GM19397 (cell line): ENCODE measurements around the gene CLEC2B.
"Not testable (repeated sequence)": the region's sequence is repeated elsewhere in the genome, so short reads cannot be mapped to it uniquely, and the experiment has no call there.

ENCODE experiments used
- ATAC-seq: cut with Tn5 transposase; IDR thresholded peaks from one replicate; pipeline ENCODE4 v1.9.1; 2021; ENCODE audit warnings: mild to moderate bottlenecking, moderate library complexity; ENCODE audit not compliant: unreplicated experiment

Gene CLEC2B

DNA sequence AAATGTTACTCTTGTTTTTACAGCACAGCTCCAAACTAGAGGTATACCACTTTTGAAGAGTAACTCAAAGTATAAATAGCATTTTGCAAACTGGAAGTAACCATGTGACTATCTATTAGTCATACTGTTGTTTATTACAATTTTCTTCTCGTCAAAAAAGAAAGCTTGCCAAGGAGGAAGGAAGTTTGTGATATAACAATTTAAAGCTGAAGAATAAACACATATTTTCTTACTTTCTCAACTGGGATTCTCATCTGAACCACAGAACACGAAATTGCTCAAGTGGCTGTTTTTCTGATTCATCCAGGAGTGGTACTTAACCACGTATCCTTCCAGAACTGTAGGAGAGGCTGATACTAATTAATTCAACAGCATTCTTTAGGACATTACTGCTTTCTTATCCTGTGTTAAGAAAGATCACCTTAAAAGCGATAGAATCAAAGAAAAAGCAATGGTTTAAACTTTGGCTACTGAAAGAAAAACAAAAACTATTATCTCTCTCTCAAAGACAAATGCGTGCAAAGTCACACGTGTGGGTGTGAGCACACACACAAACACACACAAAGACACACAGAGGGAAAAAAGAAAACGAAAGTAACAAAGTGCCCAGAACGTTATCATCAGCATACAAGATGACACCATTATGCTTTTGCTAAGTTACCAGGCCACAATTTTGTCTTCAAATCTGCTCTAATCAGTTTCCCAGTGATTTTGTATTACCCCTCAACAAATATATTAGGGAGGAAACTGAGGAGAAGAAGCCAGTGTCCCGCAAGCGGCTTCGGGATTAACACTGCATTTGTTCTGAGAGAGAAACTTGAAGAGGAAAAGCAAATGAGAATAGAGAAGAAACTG is at the start of gene CLEC2B:
CLEC2B (minus strand) TSS at position 48 of the 855 bp plus-strand sequence.
- ATAC-seq, result peak; percentile 51

DNA sequence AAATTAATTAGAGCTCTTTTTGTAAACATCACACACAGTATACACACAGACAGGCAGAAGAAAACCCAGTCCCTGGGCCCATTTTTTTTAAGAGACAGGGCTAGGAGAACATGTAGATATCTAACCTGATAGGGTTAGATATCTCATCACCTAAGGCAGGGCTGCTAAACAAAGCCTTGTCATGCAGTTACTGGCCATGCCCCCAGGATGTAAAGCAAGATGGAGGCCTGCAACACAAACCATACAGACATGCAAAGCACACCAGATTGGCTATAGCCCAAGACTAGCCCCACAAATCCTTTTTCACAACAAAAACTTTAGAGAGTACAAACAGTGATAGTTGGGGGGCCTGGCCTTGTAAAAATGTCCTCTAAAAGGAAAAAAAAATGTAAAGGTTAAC is 42.6 kb upstream of the CLEC2B start:
- ATAC-seq, result no peak

DNA sequence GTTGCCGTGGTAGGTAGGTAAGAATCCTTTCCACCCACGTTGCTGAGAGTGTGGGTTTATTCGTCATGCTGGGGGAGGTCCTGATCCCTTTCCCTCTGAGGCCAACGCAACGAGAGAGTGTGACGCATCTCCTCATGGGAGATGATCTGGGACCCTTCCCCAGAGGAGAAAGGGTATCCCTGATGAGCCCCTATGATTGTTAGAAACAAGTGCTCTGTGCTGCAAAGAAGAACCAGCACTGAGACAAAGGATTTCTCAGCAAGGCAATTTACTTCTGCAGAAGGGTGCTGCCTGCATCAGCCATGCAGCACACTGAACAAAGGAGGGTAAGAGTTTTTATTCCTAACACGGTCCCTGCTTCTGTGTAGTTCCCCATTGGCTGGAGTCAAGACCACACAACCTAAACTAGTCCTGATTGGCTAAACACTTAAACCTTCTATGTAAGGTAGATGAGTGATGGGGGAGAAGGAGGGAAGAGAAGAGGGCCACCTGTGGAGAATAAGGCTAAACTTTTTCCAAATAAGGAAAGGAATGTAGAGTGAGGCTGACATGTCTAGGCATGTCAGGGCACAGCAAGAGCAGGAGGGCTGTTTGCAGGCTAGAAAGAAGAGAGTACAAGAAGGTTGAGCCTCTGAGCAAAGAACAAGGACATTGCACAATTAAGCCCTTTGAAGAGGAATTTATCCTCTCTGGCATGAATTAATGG is 41.7 kb upstream of the CLEC2B start:
- ATAC-seq, result no peak

DNA sequence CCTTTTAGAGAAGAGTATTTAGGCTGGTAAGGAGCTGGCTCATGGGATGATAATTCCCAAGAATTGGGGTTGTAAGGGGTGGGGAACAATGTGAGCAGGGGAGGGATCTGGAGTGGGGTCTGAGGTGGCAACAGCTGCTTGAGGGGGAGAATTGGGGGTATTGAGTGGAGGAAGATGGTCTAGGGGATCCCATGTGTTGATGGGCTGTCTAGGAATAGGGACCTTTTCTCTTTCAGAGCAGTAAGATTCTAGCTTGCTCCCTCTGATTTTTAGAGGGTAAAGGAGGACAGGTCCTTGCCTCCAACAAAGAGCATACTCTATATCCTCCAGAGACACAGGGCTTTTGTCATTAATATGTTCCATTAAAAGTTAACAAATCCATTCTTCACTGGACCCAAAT is 40.6 kb upstream of the CLEC2B start:
- ATAC-seq, result no peak

DNA sequence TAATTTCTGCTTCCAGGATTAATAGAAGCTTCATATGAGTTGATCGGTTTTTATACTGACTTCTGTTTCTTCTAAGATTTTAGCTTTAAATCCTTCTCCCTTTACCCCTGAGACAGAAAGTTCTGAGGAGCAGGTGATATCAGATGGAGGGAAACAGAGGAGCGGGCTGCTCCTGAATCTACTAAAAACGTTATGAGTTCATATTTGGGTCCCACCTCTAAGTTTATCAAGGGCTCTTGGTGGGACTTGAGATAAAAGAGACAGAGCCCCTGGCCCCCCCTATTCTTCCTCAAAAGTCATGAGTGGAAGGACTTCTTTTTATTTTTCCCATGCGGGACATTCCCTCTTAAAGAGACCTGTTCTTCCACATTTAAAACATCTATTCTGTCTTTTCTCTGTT is 39.2 kb upstream of the CLEC2B start:
- no peak for ATAC-seq

DNA sequence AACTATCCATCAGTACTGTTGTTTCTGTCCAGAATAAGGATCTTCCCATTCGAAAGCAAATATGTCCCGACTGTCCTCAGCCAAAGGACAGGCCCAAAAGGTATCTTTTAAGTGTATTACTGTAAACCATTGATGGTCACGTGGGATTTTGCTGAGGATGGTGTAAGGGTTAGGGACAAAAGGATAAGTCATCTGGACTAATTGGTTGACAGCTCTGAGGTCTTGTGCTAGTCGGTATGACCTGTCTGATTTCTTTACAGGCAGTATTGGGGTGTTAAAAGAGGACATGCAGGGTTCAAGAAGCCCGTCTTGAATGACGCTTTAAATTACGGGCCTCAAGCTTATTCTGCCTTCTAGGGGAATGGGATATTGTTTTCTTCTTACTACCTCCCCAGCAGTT is 38.6 kb upstream of the CLEC2B start:
- ATAC-seq, result no peak

DNA sequence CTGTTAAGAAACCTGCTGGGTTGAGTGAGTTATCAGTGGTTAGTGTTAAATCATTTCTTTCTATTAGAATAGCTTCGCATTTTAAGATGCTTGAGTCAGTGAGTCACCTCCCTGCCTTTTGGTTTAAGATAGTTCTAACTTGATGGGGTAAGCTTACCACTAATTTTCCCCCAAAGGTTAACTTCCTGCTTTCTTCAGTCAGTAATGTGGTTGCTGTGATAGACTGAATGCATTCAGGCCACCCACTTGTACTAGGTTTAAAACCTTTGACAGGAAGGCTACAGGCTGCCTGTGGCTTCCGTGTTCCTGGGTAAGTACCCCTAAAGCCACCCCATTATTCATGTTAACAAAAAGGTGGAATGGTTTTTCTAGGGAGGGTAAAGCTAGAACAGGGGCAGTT is 37.7 kb upstream of the CLEC2B start:
- ATAC-seq, result no peak

DNA sequence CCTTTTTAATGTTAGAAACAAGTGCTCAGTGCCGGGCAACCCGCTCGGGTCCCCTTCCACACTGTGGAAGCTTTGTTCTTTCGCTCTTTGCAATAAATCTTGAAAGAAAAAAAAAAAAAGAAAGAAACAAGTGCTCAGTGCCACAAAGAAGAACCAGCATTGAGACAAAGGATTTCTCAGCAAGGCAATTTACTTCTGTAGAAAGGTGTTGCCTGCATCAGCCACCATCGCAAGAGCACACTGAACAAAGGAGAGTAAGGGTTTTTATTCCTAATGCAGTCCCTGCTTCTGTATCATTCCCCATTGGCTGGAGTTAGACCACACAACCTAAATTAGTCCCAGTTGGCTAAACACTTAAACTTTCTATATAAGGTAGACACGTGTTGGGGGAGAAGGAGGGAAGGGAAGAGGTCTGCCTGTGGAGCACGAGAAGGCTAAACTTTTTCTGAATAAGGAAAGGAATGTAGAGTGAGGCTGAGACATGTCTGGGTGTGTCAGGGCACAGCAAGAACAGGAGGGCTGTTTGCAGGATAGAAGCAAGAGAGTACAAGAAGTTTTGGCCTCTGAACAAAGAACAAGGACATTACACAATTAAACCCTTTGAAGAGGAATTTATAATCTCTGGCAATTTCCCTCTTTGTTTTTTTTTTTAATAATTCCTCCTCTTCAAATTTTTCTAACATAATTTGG is 33.5 kb upstream of the CLEC2B start:
- no peak for ATAC-seq

DNA sequence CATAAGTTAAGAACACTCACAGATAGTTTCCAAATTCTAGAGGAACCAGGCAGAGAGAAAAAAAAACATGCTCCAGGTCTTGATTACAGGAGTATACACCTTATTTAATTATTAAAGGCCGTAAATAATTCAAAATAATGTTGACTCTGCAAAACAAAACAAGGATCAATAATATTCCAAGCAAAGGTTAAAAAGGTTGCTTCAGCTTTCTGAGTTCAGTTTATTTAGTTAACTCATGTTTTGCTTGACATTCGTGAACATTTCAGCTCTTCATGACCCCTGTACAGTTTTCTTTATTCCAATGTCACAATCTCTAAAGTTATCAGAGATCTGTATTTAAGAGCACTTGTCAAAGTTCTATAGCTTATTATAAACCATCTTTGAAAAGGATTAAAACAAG is 31.8 kb upstream of the CLEC2B start:
- no peak for ATAC-seq

DNA sequence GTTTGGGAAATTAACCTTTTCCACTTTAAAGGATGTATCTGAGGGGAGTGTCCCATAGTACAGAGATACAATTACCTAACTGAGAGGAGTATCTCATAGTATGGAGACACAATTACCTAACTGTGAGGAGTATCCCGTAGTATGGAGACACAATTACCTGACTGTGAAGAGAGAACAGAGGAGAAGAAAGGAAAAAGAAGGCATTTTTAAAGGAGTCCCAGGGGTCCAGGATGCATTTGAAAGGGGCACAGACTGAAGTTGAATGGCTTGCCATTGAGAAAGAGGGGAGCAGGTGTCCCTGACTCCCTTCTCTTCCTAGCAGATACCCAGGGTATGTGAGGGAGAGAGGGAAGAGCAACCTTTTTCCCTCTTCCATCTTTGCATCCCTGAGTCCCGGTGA is 30.1 kb upstream of the CLEC2B start:
- no peak for ATAC-seq

DNA sequence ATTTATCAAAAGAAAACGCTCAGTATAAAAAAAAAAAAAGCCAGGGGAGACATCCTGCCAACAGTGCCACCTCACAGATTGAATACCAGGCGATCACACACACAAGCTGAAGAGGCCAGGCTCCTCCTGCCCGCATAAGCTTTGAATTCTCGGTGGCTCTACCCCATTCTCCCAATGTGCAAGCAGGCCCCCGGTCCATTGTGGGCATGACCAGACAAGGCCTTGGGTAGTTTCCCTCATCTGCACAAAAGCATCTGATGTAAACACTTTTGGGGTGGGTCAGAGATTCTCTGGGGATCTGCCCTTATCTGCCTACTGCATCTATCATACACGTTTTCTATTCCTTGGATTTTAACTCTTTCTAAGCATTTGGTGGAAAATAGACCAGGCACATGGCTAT is 28.4 kb upstream of the CLEC2B start:
- no peak for ATAC-seq

DNA sequence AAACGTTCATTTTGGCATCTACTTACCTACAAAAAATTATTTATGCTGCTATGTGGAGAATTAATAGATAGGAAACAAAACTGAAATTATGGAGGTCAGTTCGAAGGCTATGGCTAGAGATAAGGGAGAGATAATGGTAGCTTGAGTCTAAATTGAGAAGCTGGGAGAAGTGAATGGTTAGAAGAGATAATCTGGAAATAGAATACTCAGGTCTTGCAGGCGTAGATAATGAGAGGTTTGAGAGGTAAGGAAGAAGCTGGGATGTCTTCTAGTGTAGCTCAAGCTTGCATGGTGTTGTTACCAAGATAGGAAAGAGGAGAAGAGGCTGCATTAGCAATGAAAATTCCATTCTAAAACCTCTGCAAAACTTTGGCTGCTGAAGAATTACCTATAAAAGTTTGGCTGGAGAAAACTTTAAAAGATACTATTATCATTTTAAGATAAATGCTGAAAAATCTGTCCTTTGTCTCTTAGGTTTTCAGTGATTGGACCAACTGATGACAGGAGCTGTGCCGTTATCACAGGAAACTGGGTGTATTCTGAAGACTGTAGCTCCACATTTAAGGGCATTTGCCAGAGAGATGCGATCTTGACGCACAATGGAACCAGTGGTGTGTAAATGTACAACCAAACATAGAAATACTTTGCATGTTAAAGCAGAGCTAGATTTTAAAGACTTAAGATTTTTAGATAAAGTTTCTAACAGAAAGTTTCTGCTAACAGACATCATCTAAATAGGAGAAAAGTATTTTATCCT is 26.2 kb upstream of the CLEC2B start:
- ATAC-seq, result no peak

DNA sequence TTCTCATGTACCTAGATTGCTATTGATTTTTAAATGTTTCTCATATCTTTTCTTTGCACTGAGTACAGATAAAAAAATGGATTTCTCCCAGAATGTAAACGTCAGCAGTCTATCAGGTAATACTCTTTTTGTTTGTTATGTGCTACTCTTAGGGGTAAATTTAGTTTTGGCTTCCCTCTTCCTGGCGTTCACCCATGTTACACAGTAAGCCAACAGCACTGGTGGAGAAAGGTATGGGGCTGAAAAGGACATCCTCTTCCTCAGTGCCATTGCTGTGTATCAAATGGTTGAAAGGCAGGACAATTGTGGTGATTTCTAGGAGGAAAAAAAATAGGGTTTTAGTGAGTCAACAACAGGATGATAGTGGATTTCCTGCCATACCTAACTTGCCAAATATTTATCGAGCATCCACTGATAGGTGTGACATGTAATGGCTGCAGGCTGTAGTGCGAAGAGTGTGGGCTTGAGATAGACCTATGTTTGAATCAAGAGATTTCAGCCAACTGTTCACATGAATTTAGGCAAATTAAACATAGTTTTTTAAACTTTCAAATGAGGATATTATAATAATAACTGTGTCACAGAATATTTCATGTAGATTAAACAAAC is 19.6 kb upstream of the CLEC2B start:
- no peak for ATAC-seq

DNA sequence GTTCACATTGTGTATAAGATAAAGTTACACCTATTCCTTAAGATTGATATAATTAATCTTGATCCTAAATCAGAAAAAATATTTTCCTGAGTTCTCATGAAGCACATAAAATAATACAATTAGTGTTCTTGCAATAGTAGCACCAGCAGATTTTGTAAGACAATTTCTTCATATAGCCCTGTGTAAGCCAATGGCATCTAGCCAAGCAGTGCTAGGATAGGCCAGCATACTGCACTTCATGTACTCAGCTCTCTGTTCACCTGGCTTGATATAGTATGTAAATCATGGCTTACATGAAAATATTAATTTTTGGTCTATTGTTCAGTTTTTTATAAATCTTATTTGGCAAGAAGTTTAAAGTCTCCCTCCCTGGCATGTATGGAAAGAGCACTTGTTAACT is 14.0 kb upstream of the CLEC2B start:
- ATAC-seq, result no peak

DNA sequence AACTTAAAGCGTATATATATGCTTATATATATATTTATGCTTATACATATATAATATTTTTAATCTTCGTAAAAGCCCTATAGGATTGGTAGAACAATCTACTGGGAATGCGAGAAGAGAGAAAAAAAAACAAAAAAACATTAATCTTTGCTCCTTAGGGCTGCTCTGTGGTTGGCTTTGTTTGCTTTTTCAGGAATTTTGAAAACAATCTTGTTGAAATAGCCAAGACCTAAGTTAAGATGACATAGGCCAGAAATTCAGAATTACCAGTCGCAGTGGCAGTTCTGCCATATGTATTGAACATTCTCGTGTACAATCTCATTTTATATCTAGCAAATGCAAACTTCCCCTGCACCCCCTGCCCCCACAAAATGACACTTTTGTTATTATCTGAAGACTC is 12.8 kb upstream of the CLEC2B start:
- no peak for ATAC-seq

DNA sequence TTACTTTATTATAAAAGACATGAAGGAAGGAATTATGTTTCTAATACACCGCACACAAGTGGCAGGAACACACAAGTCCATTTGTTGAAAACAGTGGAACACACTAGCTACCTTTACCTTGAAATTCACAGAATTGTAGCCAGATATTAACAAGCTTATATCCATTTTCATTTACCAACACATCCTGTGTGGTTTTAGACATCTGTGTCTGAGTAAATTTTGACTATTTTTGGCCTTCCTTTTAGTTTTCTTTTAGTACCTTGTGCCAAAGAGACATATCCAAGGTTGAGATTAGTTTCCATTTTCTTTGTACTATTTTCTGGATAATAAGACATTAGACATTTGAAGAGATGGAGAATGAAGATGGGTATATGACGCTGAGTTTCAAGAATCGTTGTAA is 12.1 kb upstream of the CLEC2B start, which contains the start of gene KLRF2:
KLRF2 (plus strand) TSS at position 244 of the 400 bp plus-strand sequence; CDS start at position 351, 107 bp downstream.
- ATAC-seq, result no peak

DNA sequence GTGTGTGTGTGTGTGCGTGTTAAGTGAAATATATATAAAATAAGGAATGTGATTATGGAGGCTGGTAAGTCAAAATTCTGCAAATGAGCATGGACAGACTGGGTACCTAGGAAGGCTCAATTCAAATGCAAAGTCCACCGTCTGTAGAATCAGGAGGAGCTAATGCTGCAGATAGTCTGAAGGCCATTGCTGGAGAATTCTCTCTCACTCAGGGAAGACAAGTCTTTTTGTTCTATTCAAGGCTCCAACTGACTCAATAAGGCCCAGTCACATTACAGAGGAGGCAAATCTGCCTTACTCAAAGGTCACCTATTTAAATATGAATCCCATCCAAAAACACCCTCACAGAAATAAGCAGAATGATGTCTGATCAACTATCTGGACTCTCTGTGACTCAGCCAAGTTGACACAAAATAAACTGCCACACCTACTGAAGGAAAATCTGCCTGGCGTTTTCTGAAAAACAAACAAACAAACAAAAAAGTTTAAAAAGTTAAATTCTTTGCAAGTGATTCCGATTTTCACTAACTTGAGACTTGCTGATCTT is 11.5 kb upstream of the CLEC2B start:
- no peak for ATAC-seq

DNA sequence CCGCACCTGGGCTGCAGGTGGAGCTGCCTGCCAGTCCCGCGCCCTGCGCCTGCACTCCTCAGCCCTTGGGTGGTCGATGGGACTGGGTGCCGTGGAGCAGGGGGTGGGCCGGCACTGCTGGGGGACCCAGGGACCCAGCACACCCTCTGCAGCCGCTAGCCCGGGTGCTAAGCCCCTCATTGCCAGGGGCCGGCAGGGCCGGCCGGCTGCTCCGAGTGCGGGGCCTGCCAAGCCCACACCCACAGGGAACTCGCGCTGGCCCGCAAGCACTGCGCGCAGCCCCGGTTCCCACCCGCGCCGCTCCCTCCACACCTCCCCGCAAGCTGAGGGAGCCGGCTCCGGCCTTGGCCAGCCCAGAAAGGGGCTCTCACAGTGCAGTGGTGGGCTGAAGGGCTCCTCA is 7.0 kb upstream of the CLEC2B start:
- ATAC-seq, result not testable (repeated sequence)

DNA sequence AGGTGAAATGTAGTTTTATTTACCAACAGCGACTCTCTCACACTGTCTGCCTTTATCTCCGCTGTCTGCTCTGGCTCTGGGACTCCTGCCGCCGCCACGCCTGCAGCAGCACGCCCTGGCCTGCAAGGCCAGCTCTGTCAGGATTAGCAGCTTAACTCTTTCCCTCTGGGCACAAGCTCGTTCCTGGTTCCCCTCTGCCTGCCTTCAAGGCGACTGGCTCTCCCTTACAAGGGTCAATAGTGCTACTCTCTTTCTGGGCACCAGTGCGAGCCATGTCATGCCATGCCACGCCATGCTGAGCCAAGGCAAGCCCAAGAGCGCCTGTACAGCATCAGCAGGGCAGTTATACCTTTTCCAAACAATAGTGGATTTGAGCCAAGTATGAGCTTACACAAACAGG is 3.6 kb upstream of the CLEC2B start:
- ATAC-seq, result no peak

DNA sequence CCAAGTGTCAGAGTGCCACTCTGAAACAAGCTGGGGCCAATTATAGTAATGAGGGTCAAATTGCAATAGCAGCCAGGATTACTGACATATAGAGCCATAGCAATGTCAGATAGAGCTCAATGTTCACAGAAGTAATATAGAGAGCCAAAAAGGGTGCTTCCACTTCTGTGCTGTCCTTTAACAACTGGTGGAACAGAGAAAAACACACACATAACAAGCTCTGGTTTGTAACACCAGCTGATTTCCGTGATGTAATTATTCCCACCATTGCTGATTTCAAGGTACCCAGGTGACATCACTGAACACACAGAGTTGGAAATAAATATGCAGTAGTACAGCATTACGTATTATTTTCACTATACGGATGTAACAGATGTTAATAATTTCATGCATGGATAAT is 3.0 kb upstream of the CLEC2B start:
- no peak for ATAC-seq
